ENCODE data around the gene RDX.

RDX gene

GRCh38 chr11:110169738-110170137 lies 126.7 kb downstream of the RDX start:
- DNase-seq (ENCODE audit: low read depth) = no peak

GRCh38 chr11:110168033-110168803 lies 128.2 kb downstream of the RDX start:
- no peak for DNase-seq (ENCODE audit: low read depth)

- no peak for DNase-seq (ENCODE audit: low read depth)
These were observed 131.1 kb downstream of the RDX start for GRCh38 chr11:110165039-110165925.

GRCh38 chr11:110162216-110162615 lies 134.2 kb downstream of the RDX start:
- peak; percentile 60 for DNase-seq (ENCODE audit: low read depth)

- DNase-seq (ENCODE audit: low read depth) = no peak
These were observed 135.4 kb downstream of the RDX start for GRCh38 chr11:110161061-110161460.

- no peak for DNase-seq (ENCODE audit: low read depth)
These were observed 136.0 kb downstream of the RDX start for GRCh38 chr11:110160437-110160836.

- peak; percentile 35 for DNase-seq (ENCODE audit: low read depth)
These were observed 136.4 kb downstream of the RDX start for GRCh38 chr11:110160016-110160415.

GRCh38 chr11:110159476-110159875 lies 136.9 kb downstream of the RDX start:
- DNase-seq (ENCODE audit: low read depth) = no peak

- no peak for DNase-seq (ENCODE audit: low read depth)
These were observed 137.9 kb downstream of the RDX start for GRCh38 chr11:110158317-110159200.

GRCh38 chr11:110156503-110156902 lies 139.9 kb downstream of the RDX start:
- no peak for DNase-seq (ENCODE audit: low read depth)

GRCh38 chr11:110153474-110153873 lies 142.9 kb downstream of the RDX start:
- DNase-seq (ENCODE audit: low read depth) = no peak

GRCh38 chr11:110152199-110152598 lies 144.2 kb downstream of the RDX start:
- no peak for DNase-seq (ENCODE audit: low read depth)

- DNase-seq (ENCODE audit: low read depth) = peak; percentile 87
These were observed 147.4 kb downstream of the RDX start for GRCh38 chr11:110148775-110149744.

- DNase-seq (ENCODE audit: low read depth) = peak; percentile 96
These were observed 148.3 kb downstream of the RDX start for GRCh38 chr11:110147962-110148709.

- no peak for DNase-seq (ENCODE audit: low read depth)
These were observed 154.6 kb downstream of the RDX start for GRCh38 chr11:110141812-110142211.

GRCh38 chr11:110134110-110134509 lies 162.3 kb downstream of the RDX start:
- no peak for DNase-seq (ENCODE audit: low read depth)

GRCh38 chr11:110133160-110133559 lies 163.3 kb downstream of the RDX start:
- DNase-seq (ENCODE audit: low read depth) = no peak

GRCh38 chr11:110131386-110132123 lies 164.9 kb downstream of the RDX start:
- DNase-seq (ENCODE audit: low read depth) = no peak

- DNase-seq (ENCODE audit: low read depth) = no peak
These were observed 165.7 kb downstream of the RDX start for GRCh38 chr11:110130642-110131238.

Measured in amniotic epithelial cell (primary cell).